GM12891 (cell line): ENCODE data around the gene ADD2.

Experiments used
- DNase-seq: peaks from one replicate; pipeline ENCODE4 v3.0.0; 2011; ENCODE audit warnings: low spot score; ENCODE audit not compliant: insufficient read length
- FAIRE-seq: peaks from 2 replicates; lab custom pipeline; 2011; peaks lifted over from hg19 to GRCh38; lab: Jason Lieb, UNC
- PAX5 ChIP-seq: IDR thresholded peaks from 2 replicates; pipeline ENCODE4 v1.6.1; 2011; ENCODE audit warnings: low read length, moderate library complexity, mild to moderate bottlenecking; ENCODE audit not compliant: insufficient read depth, severe bottlenecking
- POLR2A ChIP-seq: IDR thresholded peaks from 2 replicates; pipeline ENCODE4 v1.6.1; 2011; ENCODE audit warnings: low read depth, low read length, control low read depth
- POLR2AphosphoS5 ChIP-seq: IDR thresholded peaks from 2 replicates; pipeline ENCODE4 v1.6.1; 2011; ENCODE audit warnings: low read depth, low read length, control low read depth
- POU2F2 ChIP-seq: IDR thresholded peaks from 2 replicates; pipeline ENCODE4 v1.6.1; 2011; ENCODE audit warnings: low read depth, mild to moderate bottlenecking, control low read depth, low read length, moderate library complexity
- SPI1 ChIP-seq: IDR thresholded peaks from 2 replicates; pipeline ENCODE4 v1.6.1; 2011; ENCODE audit warnings: low read depth, low read length, control low read depth
- TAF1 ChIP-seq: IDR thresholded peaks from 2 replicates; pipeline ENCODE4 v1.6.1; 2011; ENCODE audit warnings: low read depth, low read length, control low read depth

The ADD2 gene

GRCh38 chr2:70686577-70687460 is 81.2 kb downstream of the ADD2 start:
- DNase-seq (peak; percentile 22), FAIRE-seq (no peak)
- TF ChIP-seq PAX5: no peak
- TF ChIP-seq SPI1: no peak
- TF ChIP-seq POLR2A: no peak
- TF ChIP-seq TAF1: no peak
- no peak for TF ChIP-seq POLR2AphosphoS5
- TF ChIP-seq POU2F2: no peak

- TF ChIP-seq POLR2AphosphoS5: no peak
- TF ChIP-seq POU2F2: no peak
- FAIRE-seq: no peak
- DNase-seq: no peak
Observed at GRCh38 chr2:70685771-70686171, 82.2 kb downstream of the ADD2 start.

GRCh38 chr2:70684846-70685622 is 83.0 kb downstream of the ADD2 start:
- DNase-seq (no peak), FAIRE-seq (no peak)
- TF ChIP-seq POU2F2 (no peak), POLR2AphosphoS5 (no peak), TAF1 (no peak), PAX5 (no peak), POLR2A (no peak), SPI1 (no peak)

- FAIRE-seq: no peak
- TF ChIP-seq TAF1 (no peak), POLR2A (no peak), POU2F2 (no peak), SPI1 (no peak), PAX5 (no peak), POLR2AphosphoS5 (no peak)
- no peak for DNase-seq
Observed at GRCh38 chr2:70683455-70683854, 84.5 kb downstream of the ADD2 start.

- TF ChIP-seq POU2F2 (no peak), PAX5 (no peak), POLR2A (no peak), TAF1 (no peak), POLR2AphosphoS5 (no peak), SPI1 (no peak)
- FAIRE-seq: no peak
- no peak for DNase-seq
Observed at GRCh38 chr2:70680735-70681134, 87.3 kb downstream of the ADD2 start.

GRCh38 chr2:70679259-70679658 is 88.7 kb downstream of the ADD2 start:
- no peak for FAIRE-seq

GRCh38 chr2:70678576-70679143 is 89.3 kb downstream of the ADD2 start:
- DNase-seq (no peak), FAIRE-seq (no peak)
- TF ChIP-seq PAX5 (no peak), POU2F2 (no peak), POLR2A (no peak), POLR2AphosphoS5 (no peak), TAF1 (no peak), SPI1 (no peak)

More at GRCh38 chr2:70679259-70679658, 88.7 kb downstream of the ADD2 start:
- TF ChIP-seq SPI1 (no peak), TAF1 (no peak), POLR2A (no peak), POU2F2 (no peak), POLR2AphosphoS5 (no peak), PAX5 (no peak)
- DNase-seq: no peak

GRCh38 chr2:70676301-70677035 is 91.5 kb downstream of the ADD2 start:
- FAIRE-seq (no peak), DNase-seq (no peak)
- TF ChIP-seq POU2F2: no peak
- no peak for TF ChIP-seq POLR2A
- no peak for TF ChIP-seq SPI1
- TF ChIP-seq PAX5: no peak
- no peak for TF ChIP-seq TAF1
- TF ChIP-seq POLR2AphosphoS5: no peak

- FAIRE-seq: no peak
- DNase-seq: no peak
- no peak for TF ChIP-seq TAF1
- TF ChIP-seq POLR2AphosphoS5: no peak
- no peak for TF ChIP-seq POU2F2
- TF ChIP-seq POLR2A: no peak
- no peak for TF ChIP-seq PAX5
- TF ChIP-seq SPI1: no peak
Observed at GRCh38 chr2:70675862-70676261, 92.1 kb downstream of the ADD2 start.
